HCT116 (cell line): ENCODE results near the gene PCCA. TPM values are rescaled to one million over a fixed set of nuclear protein-coding genes. Genes with fewer than 3 reads are reported as not detected.

Experiments
- ATAC-seq: fragments of 200-7000 bp; cut with Tn5 transposase; 2 replicates; pipeline ENCODE4 v1.9.1; 2020; ENCODE audit warnings: mild to moderate bottlenecking, moderate library complexity
- BruUV-seq: library from RNA; stranded (reverse); fragments of 400-500 nt; replicated peaks from 2 replicates; lab custom pipeline; 2021; lab: Mats Ljungman, UMichigan
- CTCF ChIA-PET: fragments of 300-600 bp; sonication (Branson Sonifier 250); formaldehyde crosslinking; loops from one replicate; lab custom pipeline; 2021; ENCODE audit warnings: antibody characterized with exemption; lab: Charles Lee
- POLR2A ChIA-PET: fragments of 300-600, 350-600 bp; sonication (Branson Sonifier 250); formaldehyde crosslinking; loops from one replicate; lab custom pipeline; 2021; ENCODE audit warnings: antibody characterized with exemption; lab: Charles Lee
- RAD21 ChIA-PET, 2 experiments: fragments of 300-600 bp; sonication (Branson Sonifier 250); formaldehyde crosslinking; loops; one replicate each; lab custom pipeline; 2023; ENCODE audit warnings: low total read pairs in 2 of 2; ENCODE audit not compliant: uncharacterized antibody in 2 of 2, unreplicated experiment in 2 of 2, low non-redundant PET in 1 of 2; lab: Charles Lee
- DNase-seq: peaks from one replicate; pipeline ENCODE4 v3.0.0-alpha.2; 2010; ENCODE audit warnings: low read depth, low spot score
- H2AFZ ChIP-seq: fragments of 200-600 bp; shearing (Covaris generic), sonication (generic); 2 replicates; pipeline ENCODE4 v1.6.1; 2017; ENCODE audit warnings: low read depth, mixed run types, mixed read lengths, antibody characterized with exemption, low read length; ENCODE audit not compliant: poor library complexity, severe bottlenecking
- H3K27ac ChIP-seq: 2 replicates; pipeline ENCODE4 v1.5.1; 2012; ENCODE audit warnings: low read depth, low read length
- H3K27me3 ChIP-seq: fragments of 200-600 bp; sonication (generic); 2 replicates; pipeline ENCODE4 v1.6.1; 2016; ENCODE audit warnings: mixed run types, low read length, mixed read lengths; ENCODE audit not compliant: insufficient read depth
- H3K36me3 ChIP-seq, 2 experiments: fragments of 200-500 bp in 1 of 2; fragments of 200-600 bp in 1 of 2; sonication (Bioruptor generic) in 1 of 2; sonication (generic) in 1 of 2; 2 replicates each; pipeline versions ENCODE4 v1.5.1 to v1.6.1; 2014 to 2016; ENCODE audit warnings: low read length in 2 of 2, inconsistent platforms in 1 of 2, mixed read lengths in 1 of 2, mixed run types in 1 of 2; ENCODE audit not compliant: insufficient read depth in 2 of 2, control insufficient read depth in 1 of 2
- H3K4me1 ChIP-seq, 2 experiments: fragments of 200-600 bp in 1 of 2; sonication (generic) in 1 of 2; 2 replicates each; pipeline versions ENCODE4 v1.5.1 to v1.6.1; 2012 to 2017; ENCODE audit warnings: low read length in 2 of 2, inconsistent platforms in 1 of 2, mild to moderate bottlenecking in 1 of 2, mixed read lengths in 1 of 2, mixed run types in 1 of 2, moderate library complexity in 1 of 2; ENCODE audit not compliant: insufficient read depth in 2 of 2, control insufficient read depth in 1 of 2
- H3K4me2 ChIP-seq: fragments of 200-600 bp; sonication (generic); 2 replicates; pipeline ENCODE4 v1.6.1; 2017; ENCODE audit warnings: mixed run types, low read length, mixed read lengths
- H3K4me3 ChIP-seq, 2 experiments: fragments of 200-600 bp in 1 of 2; sonication (generic) in 1 of 2; replicated peaks in 1 of 2; 2 replicates each; pipeline ENCODE4 v1.5.1; 2011 to 2016; ENCODE audit warnings: low read length in 2 of 2, control low read depth in 1 of 2, low read depth in 1 of 2, mild to moderate bottlenecking in 1 of 2, mixed read lengths in 1 of 2, mixed run types in 1 of 2
- H3K79me2 ChIP-seq: fragments of 200-600 bp; sonication (generic); 2 replicates; pipeline ENCODE4 v1.6.1; 2017; ENCODE audit warnings: mild to moderate bottlenecking, mixed run types, low read length, moderate library complexity, mixed read lengths; ENCODE audit not compliant: insufficient read depth
- H3K9ac ChIP-seq: fragments of 200-600 bp; sonication (generic); 2 replicates; pipeline ENCODE4 v1.6.1; 2016; ENCODE audit warnings: low read length, mixed read lengths
- H3K9me2 ChIP-seq: fragments of 200-600 bp; sonication (generic), shearing (Covaris generic); 2 replicates; pipeline ENCODE4 v1.6.1; 2017; ENCODE audit warnings: mixed run types, mild to moderate bottlenecking, moderate library complexity; ENCODE audit not compliant: insufficient read depth
- H3K9me3 ChIP-seq, 2 experiments: fragments of 200-500 bp in 1 of 2; fragments of 200-600 bp in 1 of 2; sonication (Bioruptor generic) in 1 of 2; sonication (generic) in 1 of 2; 2 replicates each; pipeline ENCODE4 v1.6.1; 2014 to 2017; ENCODE audit warnings: low read length in 2 of 2, mixed read lengths in 2 of 2, inconsistent platforms in 1 of 2, low read depth in 1 of 2, mild to moderate bottlenecking in 1 of 2, mixed run types in 1 of 2, moderate library complexity in 1 of 2; ENCODE audit not compliant: control insufficient read depth in 1 of 2, insufficient read depth in 1 of 2
- H4K20me1 ChIP-seq: fragments of 200-600 bp; sonication (generic), shearing (Covaris generic); 2 replicates; pipeline ENCODE4 v1.6.1; 2017; ENCODE audit warnings: mixed run types, mild to moderate bottlenecking, moderate library complexity; ENCODE audit not compliant: insufficient read depth
- EGR1 ChIP-seq: IDR thresholded peaks from 2 replicates; pipeline ENCODE4 v1.6.1; 2012; ENCODE audit warnings: low read depth
- ELF1 ChIP-seq: IDR thresholded peaks from 2 replicates; pipeline ENCODE4 v1.6.1; 2012; ENCODE audit warnings: low read depth, borderline replicate concordance
- SIN3A ChIP-seq: IDR thresholded peaks from 2 replicates; pipeline ENCODE4 v1.6.1; 2012; ENCODE audit warnings: low read depth
- YY1 ChIP-seq: IDR thresholded peaks from 2 replicates; pipeline ENCODE4 v1.6.1; 2011; ENCODE audit warnings: low read length, low read depth, moderate library complexity, mild to moderate bottlenecking; ENCODE audit not compliant: insufficient replicate concordance; ENCODE audit errors: extremely low read depth
- ZNF274 ChIP-seq: fragments of 200-500 bp; sonication (Bioruptor generic); IDR thresholded peaks from 2 replicates; pipeline ENCODE4 v1.6.1; 2014; ENCODE audit warnings: mild to moderate bottlenecking, low read depth, low read length, inconsistent platforms
- intact Hi-C: fragments of 100-400 bp; cut with micrococcal nuclease; formaldehyde crosslinking; loops from 2 replicates; pipeline ENCODE4 v1.10.0; 2022
- total RNA-seq: library from RNA; stranded (reverse); gene quantifications from one replicate; pipeline ENCODE4 v1.2.1, GENCODE V29; 2021; ENCODE audit not compliant: unreplicated experiment
- TF ChIP-seq, protein P1 (sequence below), 3 experiments: fragments of 200-600 bp in 1 of 3; sonication (generic) in 1 of 3; IDR thresholded peaks in 2 of 3; conservative IDR thresholded peaks in 1 of 3; 2 replicates each; pipeline ENCODE4 v1.5.1; 2012 to 2017; ENCODE audit warnings: low read depth in 2 of 3, low read length in 2 of 3, antibody characterized with exemption in 1 of 3, borderline replicate concordance in 1 of 3, control low read depth in 1 of 3, mild to moderate bottlenecking in 1 of 3, mixed read lengths in 1 of 3, mixed run types in 1 of 3, moderate library complexity in 1 of 3; ENCODE audit not compliant: insufficient read depth in 1 of 3

PCCA gene
- total RNA-seq, 1 experiment from 2014 or later, result 23.0 TPM

DNA sequence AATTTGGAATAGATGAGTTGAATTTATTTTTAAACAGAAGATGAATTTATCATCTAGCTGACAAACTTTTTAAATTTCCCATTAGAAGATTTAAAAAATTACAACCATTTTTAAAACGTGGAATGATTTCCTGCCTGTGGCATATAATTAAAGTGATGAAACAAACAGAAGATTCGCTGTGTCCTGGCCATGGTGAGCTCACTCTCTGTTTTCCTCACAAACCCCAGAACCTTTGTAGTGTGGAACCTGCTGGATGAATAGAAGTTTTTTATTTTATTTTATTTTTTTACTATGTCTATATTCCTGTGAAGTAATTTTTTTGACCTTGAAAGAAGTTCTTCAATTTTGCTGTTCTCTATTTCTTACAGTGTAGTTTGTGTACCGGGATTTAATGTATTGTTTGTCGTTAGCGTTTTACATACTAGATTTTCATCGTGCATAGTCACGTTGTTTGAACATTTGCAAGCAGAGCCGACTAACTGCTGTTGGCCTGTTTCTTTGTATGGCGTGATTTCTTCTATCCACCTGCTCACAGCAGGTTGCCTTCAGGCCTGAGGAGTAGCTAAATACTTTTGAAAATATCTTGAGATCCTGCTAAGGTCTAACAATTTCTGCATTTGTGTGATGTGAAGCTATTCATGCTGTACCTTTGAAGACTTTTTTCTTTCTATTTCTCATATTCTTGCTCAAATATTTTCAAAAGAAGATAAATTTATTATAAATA lies 350.5 kb downstream of the PCCA start:
- intact Hi-C loops, result no loop called here
- no peak overlapping the region for H3K27ac ChIP-seq
- no peak for ATAC-seq
- no peak overlapping the region for H2AFZ ChIP-seq
- no peaks in the 10 kb centered on the region for H4K20me1 ChIP-seq
- CTCF ChIA-PET, result interaction anchor here (1.1 kb wide), 1 partner anchor 75 kb away, joined by 3 read pairs; no protein-coding TSS in a partner anchor
- H3K27me3 ChIP-seq, result no peaks in the 10 kb centered on the region
- H3K4me1 ChIP-seq, result peaks cover 48 to 58% of the 10 kb centered on the region in 2 experiments
- H3K4me2 ChIP-seq, result no peak overlapping the region
- TF ChIP-seq ELF1 (no peak), EGR1 (no peak), YY1 (no peak), ZNF274 (no peak), SIN3A (no peak)
- TF ChIP-seq, protein P1, sequence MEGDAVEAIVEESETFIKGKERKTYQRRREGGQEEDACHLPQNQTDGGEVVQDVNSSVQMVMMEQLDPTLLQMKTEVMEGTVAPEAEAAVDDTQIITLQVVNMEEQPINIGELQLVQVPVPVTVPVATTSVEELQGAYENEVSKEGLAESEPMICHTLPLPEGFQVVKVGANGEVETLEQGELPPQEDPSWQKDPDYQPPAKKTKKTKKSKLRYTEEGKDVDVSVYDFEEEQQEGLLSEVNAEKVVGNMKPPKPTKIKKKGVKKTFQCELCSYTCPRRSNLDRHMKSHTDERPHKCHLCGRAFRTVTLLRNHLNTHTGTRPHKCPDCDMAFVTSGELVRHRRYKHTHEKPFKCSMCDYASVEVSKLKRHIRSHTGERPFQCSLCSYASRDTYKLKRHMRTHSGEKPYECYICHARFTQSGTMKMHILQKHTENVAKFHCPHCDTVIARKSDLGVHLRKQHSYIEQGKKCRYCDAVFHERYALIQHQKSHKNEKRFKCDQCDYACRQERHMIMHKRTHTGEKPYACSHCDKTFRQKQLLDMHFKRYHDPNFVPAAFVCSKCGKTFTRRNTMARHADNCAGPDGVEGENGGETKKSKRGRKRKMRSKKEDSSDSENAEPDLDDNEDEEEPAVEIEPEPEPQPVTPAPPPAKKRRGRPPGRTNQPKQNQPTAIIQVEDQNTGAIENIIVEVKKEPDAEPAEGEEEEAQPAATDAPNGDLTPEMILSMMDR (IDR thresholded peaks at IDR 0.05 in 2 of 3, conservative IDR thresholded peaks at IDR 0.05 in 1 of 3; ENCODE audit: borderline replicate concordance in 1 of 3, insufficient read depth in 1 of 3, low read depth in 2 of 3, low read length in 2 of 3), result no peak
- TF ChIP-seq, all 23 proteins: peak for 0
- Histone ChIP-seq H3K9me2 (no peaks in the 10 kb centered on the region), H3K9ac (no peak overlapping the region), H3K79me2 (no peaks in the 10 kb centered on the region), H3K9me3 (no peaks in the 10 kb centered on the region), H3K4me3 (no peak overlapping the region), H3K36me3 (no peaks in the 10 kb centered on the region)
- ChIA-PET POLR2A (no interaction called here), RAD21 (no interaction called here)
- DNase-seq, result no peak
- no TSS peak for BruUV-seq
